ENCODE measurements around the gene HAUS1.
"Not testable (repeated sequence)": the region's sequence is repeated elsewhere in the genome, so short reads cannot be mapped to it uniquely, and the experiment has no call there.

The HAUS1 gene

DNA sequence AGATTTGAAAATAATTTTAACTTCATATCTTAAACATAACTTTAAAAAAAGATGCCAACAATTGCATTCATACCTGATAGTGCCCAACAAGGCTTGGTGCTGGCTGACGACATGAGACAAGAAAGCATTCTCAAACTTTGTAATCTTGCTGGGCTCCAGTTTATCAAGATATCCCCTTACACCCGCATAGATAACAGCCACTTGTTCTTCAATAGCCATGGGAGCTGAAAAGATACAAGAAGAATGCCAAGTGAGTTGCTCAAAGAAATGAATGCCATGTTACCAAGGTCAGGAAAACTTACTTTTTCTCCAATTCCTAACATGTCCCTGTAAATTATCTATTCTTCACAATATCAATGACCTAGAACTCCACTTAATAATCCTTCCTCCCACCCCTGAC lies 19.8 kb upstream of the HAUS1 start:
- in situ Hi-C loops (cut with MboI; ENCODE audit: low sequenced_read_pairs) = loop anchor here (25.0 kb wide), 1 partner anchor 422 kb away; no protein-coding TSS in a partner anchor

DNA sequence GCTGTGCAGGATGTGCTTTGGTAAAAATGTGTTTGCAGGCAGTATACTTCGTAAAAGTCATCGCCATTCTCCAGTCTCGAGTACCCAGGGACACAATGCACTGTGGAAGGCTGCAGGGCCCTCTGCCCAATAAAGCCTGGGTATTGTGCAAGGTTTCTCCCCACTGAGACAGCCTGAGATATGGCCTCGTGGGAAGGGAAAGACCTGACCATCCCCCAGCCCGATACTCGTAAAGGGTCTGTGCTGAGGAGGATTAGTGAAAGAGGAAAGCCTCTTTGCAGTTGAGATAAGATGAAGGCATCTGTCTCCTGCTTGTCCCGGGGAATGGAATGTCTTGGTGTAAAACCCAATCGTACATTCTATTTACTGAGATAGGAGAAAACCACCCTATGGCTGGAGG lies 15.7 kb upstream of the HAUS1 start:
- in situ Hi-C loops (cut with MboI; ENCODE audit: low sequenced_read_pairs) = loop anchor here (25.0 kb wide), 1 partner anchor 426 kb away; no protein-coding TSS in a partner anchor

DNA sequence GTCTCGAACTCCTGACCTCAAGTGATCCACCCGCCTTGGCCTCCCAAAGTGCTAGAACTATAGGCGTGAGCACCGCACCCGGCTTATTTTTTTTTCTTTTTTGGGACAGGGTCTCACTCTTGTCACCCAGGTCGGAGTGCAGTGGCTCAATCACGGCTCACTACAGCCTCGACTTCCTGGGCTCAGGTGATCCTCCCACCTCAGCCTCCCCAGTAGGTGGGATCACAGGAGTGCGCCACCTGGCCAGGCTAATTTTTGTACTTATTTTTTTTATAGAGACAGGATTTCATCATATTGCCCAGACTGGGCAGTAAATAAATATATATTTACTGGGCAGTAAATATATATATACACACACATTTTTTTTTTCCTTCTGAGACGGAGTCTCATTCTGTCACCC lies 8.7 kb upstream of the HAUS1 start:
- in situ Hi-C loops (cut with MboI; ENCODE audit: low sequenced_read_pairs) = loop anchor here (25.0 kb wide), 1 partner anchor 433 kb away; no protein-coding TSS in a partner anchor

DNA sequence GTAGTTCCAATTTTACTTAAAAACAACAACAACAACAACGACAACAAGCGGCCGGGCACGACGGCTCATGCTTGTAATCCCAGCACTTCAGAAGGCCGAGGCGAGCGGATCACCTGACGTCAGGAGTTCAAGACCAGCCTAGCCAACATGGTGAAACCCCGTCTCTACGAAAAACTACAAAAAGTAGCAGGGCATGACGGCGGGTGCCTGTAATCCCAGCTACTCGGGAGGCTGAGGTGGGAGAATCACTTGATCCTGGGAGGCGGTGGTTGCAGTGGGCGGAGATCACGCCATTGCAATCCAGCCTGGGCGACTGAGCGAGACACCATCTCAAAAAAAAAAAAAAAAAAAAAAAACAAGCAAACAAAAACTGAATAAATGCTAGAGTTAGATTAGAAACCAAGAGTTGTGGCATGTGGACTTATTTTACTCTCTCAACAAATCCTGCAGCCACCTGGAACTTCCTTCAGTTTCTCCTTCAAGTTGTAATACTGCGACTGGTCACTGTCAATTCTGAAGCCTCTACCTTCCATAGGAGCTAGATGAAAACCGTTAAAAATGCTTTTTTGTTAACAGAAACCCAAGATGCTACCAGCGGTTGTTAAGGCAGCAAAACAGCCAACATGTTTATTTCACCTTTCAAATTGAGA lies 7.4 kb upstream of the HAUS1 start:
- in situ Hi-C loops (cut with MboI; ENCODE audit: low sequenced_read_pairs) = loop anchor here (25.0 kb wide), 1 partner anchor 434 kb away; no protein-coding TSS in a partner anchor

DNA sequence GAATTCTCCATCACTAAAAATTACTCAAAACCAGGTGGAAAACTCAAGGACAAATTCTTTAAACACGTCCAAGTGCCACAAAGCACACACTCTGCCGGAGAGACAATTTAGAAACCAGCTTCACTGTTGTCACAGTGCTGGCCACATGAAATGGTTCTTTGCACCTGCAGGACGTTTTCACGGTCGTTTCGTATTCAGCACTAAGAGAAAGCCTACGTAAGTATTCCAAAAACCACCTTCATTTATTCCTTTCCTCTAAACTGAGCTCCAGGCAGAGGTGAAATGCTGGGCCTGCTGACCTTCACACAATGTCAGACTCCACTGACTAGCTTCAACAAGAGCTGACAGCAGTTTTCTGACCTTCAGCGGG lies 6.8 kb upstream of the HAUS1 start:
- in situ Hi-C loops (cut with MboI; ENCODE audit: low sequenced_read_pairs) = loop anchor here (25.0 kb wide), 1 partner anchor 435 kb away; no protein-coding TSS in a partner anchor

DNA sequence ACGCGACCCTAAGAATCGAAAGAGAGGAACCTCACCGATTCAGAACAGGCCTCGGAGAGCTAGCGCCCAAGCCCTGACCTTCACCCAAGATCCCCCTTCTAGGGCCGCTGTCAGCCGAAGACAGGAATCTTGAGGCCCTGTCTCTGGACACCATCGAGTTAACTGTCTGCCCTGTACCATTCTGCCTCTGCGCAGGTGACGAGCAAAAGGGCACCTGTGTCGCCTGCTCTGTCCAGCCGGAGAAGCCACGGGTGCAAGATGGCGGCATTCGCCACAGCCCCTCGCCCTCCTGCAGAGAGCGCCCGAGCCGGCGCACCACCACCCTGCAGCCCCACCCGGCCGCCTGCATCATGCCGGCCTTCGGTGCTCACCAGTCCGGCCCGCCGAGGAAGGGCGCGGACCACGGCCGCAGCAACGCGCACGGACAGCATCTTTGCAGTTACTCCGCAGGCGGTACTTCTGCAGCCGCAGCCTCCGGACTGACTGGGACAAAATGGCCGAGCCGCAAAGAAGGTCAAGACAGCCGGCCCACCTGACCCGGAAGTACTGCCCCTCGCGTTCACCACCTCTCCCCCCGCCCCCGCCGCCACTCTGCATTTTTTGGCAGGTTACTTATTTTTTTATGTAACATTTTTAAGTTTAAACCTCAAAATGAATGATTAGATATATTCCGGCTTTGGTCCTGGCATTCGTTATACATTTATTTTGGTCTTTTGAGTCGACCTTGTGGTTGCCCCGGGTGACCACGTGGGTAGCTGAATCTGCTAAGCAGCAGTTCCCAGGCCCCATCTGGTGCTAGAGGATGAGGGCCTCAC lies 6.2 kb upstream of the HAUS1 start, which contains the start of gene ATP5F1A:
Gene ATP5F1A (minus strand): TSS at position 496 of the 815 bp plus-strand sequence. CDS start 65 bp downstream, at position 431.
- in situ Hi-C loops (cut with MboI; ENCODE audit: low sequenced_read_pairs) = loop anchor here (25.0 kb wide), 1 partner anchor 436 kb away; no protein-coding TSS in a partner anchor

DNA sequence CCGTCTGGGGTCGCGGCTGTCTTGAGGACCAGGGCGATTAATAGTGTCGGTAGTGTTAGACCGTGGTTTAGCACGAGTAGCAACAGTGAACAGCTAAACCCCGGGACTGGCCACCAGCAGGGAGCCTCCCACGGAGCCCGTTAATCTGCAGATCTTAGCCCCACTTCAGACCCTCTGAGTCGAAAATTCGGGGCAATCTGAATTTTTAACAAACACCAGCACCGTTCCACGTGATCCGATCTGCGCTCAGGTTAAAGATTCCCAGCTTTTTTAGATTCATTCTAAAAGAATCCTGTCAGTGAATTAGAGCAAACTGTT lies 5.6 kb upstream of the HAUS1 start:
- in situ Hi-C loops (cut with MboI; ENCODE audit: low sequenced_read_pairs) = loop anchor here (25.0 kb wide), 1 partner anchor 436 kb away; no protein-coding TSS in a partner anchor

DNA sequence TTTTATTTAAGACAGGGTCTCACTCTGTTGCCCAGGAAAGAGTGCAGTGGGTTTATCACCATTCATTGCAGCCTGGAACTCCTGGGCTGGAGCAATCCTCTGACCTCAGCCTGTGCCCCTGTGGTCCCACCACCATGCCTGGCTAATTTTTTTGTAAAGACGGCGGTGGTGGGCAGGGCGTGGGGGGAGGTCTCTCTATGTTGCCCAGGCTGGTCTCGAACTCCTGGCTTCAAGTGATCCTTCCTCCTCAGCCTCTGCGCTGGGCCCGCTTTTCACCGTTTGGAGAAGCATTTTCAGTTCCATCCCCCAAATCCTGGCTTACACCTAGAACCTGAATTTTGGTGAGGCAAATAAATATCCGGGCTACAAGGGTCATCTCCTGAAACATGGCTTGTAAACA lies 4.7 kb upstream of the HAUS1 start:
- in situ Hi-C loops (cut with MboI; ENCODE audit: low sequenced_read_pairs) = loop anchor here (25.0 kb wide), 1 partner anchor 437 kb away; no protein-coding TSS in a partner anchor

DNA sequence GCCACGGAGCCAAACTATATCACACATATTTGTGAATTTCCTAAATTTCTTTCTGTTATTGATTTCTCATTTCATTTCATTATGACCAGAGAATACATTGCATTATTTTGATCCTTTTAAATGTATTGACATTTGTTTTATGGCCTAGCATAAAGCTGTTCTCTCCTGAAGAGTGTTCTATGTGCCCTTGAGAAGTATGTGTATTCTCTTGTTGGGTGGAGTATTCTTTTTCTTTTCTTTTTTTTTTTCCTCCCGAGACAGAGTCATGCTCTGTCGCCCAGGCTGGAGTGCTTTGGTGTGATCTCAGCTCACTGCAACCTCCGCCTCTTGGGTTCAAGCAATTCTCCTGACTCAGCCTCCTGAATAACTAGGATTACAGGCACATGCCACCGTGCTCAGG lies 5.2 kb downstream of the HAUS1 start:
- in situ Hi-C loops (cut with MboI; ENCODE audit: low sequenced_read_pairs) = no loop called here

DNA sequence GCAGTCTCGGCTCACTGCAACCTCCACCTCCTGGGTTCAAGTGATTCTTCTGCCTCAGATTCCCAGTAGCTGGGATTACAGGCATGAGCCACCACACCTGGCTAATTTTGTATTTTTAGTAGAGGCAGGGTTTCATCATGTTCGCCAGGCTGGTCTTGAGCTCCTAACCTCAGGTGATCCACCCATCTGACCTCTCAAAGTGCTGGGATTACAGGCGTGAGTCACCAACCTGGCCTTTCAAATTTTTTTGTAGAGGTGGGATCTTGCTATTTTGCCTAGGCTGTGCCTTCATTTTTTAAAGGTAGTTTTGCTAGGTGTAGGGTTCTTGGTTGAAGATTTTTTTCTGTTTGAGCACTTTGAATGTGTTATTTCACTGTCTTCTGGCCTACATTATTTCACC lies 6.2 kb downstream of the HAUS1 start:
- in situ Hi-C loops (cut with MboI; ENCODE audit: low sequenced_read_pairs) = no loop called here

DNA sequence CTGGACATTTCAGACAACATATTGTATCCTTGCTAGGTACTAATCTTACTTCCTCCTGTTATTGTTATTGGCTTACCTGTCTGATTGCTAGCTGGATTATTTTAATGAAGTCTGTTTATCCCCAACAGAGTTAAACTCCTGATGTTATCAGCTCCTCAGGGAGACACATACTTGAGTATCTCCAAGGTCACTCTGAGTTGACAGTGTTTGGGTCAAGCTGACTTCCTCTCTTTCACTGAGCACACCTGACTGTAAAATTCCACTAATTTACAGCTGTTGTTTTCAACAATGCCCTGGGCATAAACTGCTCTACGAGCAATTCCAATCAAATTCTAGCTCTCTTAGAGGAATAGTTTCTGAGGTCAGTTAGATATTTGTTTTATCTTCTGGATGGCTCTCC lies 9.6 kb downstream of the HAUS1 start:
- in situ Hi-C loops (cut with MboI; ENCODE audit: low sequenced_read_pairs) = no loop called here

DNA sequence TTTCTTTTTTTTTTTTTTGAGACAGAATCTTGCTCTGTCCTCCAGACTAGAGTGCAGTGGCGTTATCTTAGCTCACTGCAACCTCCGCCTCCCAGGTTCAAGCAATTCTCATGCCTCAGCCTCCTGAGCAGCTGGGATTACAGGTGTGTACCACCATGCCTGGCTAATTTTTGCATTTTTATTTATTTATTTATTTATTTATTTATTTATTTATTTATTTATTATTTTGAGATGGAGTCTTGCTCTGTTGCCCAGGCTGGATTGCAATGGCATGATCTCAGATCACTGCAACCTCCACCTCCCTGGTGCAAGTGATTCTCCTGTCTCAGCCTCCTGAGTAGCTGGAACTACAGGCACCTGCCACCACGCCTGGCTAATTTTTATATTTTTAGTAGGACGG lies 22.4 kb downstream of the HAUS1 start:
- in situ Hi-C loops (cut with MboI; ENCODE audit: low sequenced_read_pairs) = not testable (repeated sequence)

DNA sequence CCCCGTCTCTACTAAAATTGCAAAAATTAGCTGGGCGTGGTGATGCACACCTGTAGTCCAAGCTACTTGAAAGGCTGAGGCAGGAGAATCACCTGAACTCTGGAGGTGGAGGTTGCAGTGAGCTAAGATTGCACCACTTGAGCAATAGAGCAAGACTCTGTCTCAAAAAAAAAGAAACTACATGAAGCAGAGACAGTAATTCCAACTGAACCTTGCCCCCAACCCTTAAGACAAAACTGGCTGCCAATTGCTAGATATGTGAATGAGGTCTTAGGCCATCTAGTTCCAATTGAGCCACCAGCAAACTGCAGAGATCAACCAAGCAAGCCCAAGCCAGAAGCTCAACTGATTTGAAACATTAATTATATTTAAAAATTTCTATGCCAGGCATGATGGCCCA lies 25.9 kb downstream of the HAUS1 start:
- in situ Hi-C loops (cut with MboI; ENCODE audit: low sequenced_read_pairs) = no loop called here

DNA sequence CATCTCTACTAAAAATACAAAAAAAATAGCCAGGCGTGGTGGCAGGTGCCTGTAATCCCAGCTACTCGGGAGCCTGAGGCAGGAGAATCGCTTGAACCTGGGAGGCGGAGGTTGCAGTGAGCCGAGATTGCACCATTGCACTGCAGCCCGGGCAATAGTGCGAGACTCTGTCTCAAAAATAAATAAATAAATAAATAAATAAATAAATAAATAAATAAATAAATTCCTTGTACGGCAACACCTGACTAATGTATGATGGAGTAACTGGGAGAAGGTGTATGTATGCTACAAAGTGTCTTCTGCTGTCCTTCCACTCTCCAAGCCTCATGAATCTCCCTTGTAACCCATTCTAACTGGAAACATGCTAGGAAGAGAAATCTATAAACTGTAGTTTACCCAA lies 26.4 kb downstream of the HAUS1 start:
- in situ Hi-C loops (cut with MboI; ENCODE audit: low sequenced_read_pairs) = not testable (repeated sequence)

DNA sequence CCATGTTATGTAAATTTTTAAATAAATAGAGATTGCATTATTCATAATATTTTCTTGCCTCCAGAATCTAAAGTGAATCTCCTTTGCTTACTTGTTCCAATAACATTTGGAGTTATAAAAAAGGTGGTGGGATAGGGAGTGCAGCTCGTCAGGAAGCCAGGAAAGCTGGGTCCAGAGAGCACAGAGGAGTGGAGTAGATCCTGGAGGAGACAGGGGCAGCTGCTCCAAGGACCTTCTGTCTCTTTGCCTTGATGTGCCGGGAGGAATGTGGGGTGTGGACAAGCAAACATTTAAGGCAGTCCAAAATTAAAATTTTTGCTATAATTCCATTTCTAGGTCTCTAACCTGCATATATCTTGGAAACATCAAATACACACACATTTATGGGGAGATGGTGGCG lies 29.3 kb downstream of the HAUS1 start:
- in situ Hi-C loops (cut with MboI; ENCODE audit: low sequenced_read_pairs) = no loop called here

DNA sequence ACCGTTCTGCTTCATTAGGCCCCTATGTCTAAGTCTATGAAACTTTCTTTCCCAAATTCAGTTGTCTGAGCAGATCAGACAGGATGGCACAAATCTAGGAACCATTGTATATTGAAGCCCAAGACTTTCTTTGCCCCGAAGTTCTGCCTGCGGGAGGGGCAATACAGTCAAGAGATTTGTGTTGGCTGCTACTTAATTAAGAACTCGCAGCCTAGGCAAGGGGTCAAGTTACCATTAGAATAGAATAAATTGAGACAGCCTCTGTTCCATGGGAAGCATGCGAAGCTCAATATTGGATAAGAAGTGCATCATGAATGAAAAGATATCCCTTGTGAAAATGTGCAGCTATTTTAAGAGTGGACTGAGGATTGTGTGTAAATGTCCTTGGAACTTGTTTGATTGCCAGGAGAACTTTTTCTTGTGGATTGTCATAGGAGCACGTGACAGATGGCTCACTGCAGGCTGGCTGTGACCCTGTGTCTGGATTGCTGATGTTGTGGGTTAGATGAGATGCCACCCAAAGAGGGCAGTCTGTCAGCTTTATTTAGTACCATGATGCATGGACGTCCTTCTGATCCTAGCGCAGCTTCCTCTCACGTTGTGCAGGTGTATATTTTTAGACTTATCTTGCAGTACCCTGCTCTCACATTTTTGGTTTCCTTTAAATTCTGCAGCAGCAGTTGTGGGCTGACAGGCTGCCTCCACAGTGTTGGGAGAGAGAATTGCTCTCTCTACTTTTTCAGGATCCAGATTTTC lies 30.9 kb downstream of the HAUS1 start:
- in situ Hi-C loops (cut with MboI; ENCODE audit: low sequenced_read_pairs) = no loop called here

DNA sequence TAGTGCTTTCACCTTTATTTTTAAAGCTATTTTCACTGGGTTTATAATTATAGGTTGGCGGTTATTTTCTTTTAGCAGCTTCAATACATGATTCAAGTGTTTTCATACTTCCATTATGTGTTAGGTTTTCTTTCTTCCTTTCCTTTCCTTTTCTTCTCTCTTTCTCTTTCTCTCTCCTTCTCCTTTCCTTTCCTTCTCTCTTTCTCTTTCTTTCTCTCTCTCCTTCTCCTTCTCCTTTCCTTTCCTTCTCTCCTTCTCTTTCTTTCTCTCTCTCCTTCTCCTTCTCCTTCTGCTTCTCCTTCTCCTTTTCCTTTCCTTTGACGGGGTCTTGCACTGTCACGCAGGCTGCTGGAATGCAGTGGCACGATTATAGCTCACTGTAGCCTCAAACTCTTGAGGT lies 36.0 kb downstream of the HAUS1 start:
- in situ Hi-C loops (cut with MboI; ENCODE audit: low sequenced_read_pairs) = no loop called here

DNA sequence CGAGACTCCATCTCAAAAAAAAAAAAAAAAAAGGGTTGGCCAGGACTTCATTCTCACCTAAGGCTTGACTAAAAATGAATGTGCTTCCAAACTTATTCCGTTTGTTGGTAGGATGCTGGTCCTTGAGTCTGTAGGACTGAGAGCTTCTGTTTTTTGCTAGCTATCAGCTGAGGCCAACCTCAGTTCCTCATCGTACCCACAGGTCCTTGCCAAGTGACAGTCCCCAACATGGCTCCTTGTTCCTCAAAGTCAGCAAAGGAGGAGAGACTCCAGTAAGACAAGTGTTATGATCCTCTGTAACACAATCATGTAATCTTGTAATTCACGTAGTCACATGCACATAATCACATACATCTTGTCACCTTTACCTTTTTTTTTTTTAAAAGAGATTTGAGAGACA lies 37.0 kb downstream of the HAUS1 start:
- in situ Hi-C loops (cut with MboI; ENCODE audit: low sequenced_read_pairs) = no loop called here

DNA sequence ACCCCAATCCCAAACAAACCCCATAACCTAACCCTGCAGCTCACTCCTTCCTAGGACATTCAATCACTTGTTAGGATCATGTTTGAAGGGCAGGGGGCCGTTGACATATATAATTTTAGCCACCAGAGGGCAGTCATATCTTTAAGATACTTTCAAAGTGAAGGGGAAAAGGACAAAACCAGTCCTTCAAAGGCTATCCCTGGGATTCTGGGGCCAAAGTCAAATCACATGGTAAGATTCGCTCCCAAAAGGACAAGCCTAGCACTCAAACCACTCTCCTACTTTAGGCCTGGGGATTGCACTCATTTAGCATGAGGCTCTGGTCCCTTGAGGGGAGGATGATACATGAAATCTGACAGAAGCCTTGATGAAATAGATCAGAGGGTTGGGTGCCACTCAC lies 44.6 kb downstream of the HAUS1 start:
- in situ Hi-C loops (cut with MboI; ENCODE audit: low sequenced_read_pairs) = no loop called here

DNA sequence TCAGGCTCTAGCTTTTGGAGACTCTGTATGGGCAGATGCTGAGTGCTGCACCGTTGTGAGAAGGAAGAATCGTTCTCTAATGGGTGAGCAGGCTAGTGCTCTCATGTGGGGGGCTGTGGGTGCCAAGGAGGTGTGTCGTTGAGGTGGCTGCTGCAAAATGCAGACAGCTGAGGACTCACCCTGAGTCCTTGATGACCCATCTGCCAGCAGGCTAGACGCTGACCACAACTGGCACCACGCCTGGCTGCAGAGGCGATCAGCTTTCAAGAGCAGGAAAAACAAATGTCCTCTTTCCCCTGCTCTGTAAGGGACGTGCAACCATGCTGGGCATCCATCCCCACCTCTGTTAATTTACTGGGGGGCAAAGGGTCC lies 48.2 kb downstream of the HAUS1 start:
- in situ Hi-C loops (cut with MboI; ENCODE audit: low sequenced_read_pairs) = loop anchor here (10.0 kb wide), 1 partner anchor 502 kb away; the partner anchor contains the start of gene LOXHD1
